ENCODE data around the gene PAPPA2.
"Not testable (repeated sequence)": the region's sequence is repeated elsewhere in the genome, so short reads cannot be mapped to it uniquely, and the experiment has no call there.

Gene PAPPA2

DNA sequence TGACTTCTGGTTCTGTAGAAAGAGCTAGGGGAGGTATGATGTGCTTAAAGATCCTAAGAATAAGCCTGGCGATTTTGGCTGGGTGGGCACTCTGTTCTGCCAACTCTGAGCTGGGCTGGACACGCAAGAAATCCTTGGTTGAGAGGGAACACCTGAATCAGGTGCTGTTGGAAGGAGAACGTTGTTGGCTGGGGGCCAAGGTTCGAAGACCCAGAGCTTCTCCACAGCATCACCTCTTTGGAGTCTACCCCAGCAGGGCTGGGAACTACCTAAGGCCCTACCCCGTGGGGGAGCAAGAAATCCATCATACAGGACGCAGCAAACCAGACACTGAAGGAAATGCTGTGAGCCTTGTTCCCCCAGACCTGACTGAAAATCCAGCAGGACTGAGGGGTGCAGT is 93.3 kb downstream of the PAPPA2 start:
- DNase-seq = no peak

DNA sequence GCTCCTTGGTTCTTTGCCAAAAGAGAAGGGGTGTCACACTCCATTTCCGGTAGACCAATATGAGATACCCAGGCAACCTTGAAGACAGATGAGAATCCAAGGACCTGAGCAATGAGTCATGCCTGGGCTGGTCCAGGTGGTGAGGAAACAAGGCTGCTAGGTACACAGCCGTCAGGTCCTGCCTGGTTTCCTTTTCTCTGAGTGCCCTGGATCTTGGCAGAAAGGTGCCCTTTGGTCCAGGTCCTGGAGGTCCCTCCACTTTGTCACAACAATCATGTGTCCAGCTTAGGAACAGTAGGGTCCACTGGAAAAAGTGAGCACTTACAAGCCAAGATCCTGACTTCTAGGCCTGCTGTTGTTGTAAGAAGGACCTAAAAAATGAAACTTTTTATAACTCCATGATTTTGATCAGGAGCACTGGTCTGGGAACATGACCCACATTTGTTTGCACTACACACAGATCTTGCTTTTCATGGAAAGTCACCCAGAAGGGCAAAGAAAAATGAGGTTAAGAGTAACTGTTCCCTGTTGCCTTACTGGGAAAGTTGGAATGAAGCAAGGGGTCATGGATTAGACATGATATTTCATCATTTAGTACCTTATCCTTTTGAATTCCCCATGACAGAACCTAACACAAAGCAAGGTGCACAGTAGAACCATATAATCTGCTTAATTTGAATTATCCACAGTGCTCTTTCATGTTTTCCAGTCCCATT is 94.7 kb downstream of the PAPPA2 start:
- no peak for DNase-seq

DNA sequence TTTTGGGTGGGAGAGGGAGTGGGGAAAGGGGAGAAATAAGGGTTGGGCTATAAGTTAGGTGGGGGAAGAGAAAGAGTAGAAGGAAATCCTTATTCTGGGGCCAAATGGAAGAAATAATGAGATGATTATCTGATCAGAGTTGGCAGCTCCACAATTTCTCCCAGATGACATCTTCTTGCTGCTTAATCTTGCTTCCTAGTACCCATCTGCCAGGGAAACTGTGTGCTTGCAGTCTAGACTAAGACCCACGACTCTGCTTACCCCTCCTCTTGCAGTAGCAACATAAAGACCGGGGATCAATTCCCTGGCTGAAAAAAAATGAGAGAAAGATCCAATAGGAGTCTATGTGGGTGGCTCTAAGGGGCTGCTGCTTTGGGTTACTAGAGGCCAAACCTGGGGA is 95.6 kb downstream of the PAPPA2 start:
- no peak for DNase-seq

DNA sequence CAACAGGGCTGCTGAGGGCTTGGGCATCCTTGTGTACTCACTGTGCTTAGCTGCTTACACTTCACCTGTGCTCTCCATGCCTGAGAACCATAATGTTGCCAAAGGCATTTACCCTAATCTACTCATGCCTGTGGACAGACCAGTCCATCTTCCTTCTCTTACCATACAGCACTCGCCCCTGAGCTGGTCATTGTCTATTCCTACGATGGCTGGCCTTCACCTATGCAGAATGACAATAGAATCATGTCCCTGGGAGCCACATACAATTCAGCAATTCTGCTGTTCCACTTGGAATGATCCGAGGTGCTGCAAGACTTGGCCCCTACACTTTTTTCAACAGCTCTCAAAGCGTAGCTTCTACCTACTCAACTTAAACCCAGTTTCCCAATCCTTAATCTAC is 96.5 kb downstream of the PAPPA2 start:
- DNase-seq = no peak

DNA sequence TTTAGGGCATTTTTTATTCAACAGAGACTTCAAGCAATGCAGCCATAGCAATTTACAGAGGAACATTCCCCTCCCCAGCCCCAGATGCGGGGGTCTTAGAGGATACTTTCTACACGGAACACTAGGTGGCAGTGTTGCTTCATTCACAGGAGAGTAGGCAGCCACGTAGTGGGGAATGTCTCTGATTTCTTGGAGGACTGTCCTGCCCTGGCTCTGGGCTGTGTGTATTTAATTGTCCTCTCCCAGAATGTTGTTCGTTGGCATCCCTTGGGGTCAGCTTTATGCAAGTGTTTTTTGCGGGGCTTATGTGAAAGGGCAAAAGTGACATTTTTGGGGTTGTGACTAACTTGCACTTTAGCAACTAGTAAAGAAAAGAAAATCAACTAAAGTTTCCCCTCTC is 96.9 kb downstream of the PAPPA2 start:
- DNase-seq = peak; percentile 75

DNA sequence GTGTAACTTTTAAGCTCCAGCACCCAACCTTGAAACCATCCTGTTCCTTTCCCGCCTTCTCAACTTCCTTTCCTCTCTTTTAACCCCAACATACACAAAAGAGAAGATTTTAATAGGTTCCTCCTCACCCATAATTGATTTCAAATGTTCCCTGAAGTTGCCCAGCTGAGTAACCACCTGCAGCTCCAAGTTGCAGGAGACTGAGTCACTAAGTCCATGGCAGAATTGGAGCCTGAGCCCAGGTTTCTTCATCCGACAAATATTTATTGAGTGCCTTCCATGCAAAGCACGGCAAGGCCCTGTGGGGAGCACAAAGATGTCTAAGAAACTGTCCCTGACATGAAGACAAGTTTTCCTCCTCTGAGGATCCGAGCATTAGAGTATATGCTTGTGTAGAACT is 97.7 kb downstream of the PAPPA2 start:
- DNase-seq = no peak

DNA sequence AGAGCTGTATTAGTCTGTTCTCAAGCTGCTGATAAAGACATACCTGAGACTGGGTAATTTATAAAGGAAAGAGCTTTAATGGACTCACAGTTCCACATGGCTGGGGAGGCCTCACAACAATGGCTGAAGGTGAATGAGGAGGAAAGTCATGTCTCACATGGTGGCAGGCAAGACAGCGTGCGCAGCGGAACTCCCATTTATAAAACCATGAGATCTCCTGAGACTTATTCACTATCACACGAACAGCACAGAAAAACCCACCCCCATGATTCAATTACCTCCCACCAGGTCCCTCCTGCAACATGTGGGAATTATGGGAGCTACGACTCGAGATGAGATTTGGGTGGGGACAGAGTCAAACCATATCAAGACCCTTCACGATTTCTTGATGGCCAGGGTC is 98.8 kb downstream of the PAPPA2 start:
- DNase-seq = not testable (repeated sequence)

DNA sequence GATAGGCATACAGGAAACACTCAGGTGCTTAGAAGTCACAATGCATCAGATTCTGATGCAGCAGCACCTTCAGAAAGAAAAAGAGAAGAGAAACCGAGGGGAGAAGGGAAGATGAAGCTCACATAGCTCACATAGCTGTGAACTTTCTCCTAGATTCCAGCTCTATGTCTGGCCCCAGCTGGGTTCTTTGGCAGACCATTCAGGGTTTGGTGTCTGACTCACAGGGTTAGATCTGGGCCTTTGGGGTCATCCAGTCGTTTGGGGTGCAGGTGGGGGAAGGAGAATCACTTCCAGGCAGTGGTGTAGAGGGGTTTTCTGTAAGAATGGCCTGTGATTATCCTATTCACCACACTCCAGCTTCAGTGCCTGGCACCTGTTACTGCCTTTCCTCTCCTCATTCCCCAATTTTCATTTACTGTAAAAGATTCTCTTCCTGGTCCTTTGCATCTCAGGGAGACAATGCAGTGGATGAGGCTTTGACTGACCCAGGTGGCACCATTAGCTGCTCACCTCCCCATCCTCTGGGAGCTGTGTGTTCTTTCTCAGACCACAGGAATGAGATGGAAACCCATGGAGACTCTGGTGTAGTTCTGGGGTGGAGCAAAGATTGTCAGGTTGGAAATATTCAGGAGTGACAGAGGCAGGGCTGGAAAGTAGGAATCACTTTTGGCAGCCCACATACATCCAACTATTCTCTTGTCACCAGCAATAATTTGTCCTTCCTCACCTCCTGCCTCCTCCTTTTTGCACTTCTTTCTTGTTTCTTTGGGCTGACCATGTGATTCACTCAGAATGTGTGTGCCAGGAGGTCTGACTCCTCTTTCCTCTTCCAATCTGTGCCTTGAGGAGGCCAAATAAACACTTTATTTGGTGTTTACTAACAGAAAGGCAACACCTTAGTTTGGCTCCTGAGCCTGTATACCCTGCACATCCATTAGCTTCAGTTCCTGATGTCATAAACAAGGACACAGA is 103.3 kb downstream of the PAPPA2 start:
- no peak for DNase-seq

DNA sequence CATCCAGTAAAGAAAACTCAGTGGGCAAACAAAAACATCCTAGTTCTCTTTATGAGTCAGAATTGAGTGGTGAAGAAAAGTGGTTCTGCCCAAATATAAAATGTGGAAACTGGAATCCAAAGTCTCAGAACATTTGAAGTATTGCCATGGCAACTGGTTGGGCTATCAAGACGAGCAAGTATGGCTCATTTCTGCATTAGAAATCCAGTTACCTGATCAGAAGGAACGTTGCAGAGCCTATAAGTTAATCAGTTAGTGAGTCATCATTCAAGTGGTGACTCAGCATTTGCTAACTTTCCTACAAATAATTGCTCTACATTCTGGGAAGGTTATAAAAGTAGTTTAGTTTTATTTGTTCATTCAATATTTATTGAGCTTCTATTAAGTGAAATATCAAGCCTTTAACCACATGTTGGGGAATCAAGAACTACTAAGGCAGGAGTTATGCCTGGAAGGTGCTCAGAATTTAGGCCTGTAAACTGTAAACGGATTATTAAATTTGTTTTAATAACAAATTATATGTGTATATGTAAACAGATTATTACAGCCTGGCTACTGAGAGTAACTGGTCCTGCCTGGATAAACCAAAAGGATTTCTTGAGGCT is 104.3 kb downstream of the PAPPA2 start:
- DNase-seq = no peak

DNA sequence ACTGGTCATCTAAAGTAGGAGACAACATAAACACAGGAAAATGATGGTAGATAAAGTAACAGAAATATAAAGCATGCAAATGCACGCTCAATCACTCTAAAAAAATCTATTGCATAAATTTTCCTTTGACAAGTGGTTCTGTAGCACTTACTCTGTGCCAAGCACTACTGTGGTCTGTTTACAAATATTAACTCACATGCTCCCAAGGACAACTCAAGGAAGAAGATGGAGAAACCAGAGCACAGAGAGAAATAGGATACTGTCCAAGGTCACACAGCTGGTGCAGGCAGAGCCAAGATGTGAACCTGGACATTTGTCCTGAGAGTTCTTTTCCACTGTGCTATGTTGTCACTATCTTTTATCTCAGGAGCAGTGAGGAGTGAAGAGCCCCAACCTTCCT is 105.2 kb downstream of the PAPPA2 start:
- DNase-seq = no peak

DNA sequence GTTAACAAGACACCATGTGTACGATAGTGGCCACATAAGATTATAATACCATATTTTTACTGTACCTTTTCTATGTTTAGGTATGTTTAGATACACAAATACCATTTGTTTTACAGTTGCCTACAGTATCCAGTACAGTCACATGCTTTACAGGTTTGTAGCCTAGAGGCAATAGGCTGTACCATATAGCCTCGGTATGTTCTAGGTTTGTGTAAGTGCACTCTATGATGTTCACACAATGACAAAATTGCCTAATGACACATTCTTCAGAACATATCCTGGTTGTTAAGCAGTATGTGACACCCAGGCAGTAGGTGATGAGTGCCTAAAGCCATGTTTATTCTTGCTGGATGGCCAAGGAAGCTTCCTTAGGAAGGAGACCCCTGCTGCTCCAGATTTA is 111.8 kb downstream of the PAPPA2 start:
- no peak for DNase-seq

DNA sequence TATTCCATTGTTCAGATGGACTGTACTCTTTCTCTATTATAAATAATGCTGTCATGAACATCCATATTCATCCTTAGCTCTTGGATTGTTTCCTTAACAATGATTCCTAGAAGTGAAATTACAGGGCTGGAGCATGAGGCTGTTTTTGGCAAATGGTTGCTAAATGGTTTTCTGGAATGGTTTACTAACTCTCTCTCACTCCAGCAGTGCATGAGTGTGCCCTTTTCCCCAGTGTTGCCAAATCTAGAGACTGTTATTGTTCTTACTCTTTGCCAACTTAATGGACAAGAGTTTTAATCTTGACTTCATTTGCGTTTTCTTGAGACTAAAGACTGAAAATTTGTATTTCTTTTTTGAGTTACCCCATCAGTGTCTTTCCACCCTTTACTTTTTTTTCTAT is 113.0 kb downstream of the PAPPA2 start:
- no peak for DNase-seq

DNA sequence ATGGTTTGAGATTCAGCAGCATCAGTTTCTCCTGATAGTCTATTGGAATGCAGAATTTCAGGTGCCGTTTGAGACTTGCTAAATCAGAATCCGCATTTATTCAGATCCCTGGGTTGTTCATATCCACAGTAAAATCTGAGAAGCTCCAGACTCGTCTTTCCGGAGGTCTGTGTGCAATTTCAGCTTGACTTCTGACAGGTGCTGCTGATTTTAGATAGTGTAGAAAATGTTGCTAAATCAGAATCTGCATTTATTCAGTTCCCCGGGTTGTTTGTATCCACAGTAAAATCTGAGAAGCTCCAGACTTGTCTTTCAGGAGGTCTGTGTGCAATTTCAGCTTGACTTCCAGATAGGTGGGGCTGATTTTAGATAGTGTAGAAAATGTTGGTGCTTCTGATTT is 113.7 kb downstream of the PAPPA2 start:
- DNase-seq = no peak

DNA sequence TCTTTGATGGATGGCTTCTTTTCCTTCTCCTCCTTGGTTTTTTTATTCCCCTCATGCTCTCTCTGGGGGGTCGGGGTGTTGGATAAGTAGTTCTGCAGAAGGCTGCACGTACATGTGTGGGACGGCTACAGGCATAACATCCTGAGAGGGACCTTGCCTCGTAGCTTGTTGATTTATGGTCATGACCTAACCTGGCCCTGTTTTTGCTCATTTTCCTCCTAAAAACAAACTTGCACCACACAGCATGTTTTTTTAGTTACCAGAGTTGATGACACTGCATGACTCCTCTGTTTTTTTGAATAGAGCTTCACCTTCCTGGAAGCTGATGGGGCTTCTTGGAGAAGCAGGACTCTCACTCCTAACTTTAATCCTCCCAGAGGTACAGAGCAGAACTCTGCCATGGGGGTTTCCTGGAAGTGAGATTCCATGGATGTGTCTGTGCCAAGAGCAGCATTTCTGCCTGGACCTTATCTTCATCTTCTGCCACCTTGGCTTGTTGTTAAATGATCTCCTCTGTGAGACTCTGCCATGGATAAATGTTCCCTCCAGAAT is 114.7 kb downstream of the PAPPA2 start:
- no peak for DNase-seq

DNA sequence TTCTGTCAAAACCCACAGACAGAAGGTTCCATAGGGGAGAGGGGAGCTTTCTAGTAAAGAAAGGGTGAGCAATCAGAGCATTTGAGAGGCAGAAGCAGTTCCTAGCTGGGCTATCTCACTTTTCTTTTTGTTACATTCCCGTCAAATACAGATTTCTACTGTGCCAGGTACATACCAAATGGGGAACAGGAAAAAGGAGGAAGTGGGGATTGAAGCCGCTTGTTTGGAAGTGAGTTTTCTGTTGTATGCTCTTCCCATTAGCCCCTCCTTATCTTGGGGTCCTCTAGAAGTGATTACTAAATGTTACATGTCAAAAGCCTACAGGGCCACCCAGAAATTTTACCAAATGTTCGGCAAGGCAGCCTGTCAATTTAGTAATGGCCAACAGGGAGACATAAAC is 116.1 kb downstream of the PAPPA2 start:
- no peak for DNase-seq

DNA sequence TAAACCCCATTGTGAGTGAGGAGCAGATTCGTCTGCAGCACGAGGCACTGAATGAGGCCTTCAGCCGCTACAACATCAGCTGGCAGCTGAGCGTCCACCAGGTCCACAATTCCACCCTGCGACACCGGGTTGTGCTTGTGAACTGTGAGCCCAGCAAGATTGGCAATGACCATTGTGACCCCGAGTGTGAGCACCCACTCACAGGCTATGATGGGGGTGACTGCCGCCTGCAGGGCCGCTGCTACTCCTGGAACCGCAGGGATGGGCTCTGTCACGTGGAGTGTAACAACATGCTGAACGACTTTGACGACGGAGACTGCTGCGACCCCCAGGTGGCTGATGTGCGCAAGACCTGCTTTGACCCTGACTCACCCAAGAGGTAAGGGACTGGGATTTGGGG is 132.2 kb downstream of the PAPPA2 start:
- no peak for DNase-seq

DNA sequence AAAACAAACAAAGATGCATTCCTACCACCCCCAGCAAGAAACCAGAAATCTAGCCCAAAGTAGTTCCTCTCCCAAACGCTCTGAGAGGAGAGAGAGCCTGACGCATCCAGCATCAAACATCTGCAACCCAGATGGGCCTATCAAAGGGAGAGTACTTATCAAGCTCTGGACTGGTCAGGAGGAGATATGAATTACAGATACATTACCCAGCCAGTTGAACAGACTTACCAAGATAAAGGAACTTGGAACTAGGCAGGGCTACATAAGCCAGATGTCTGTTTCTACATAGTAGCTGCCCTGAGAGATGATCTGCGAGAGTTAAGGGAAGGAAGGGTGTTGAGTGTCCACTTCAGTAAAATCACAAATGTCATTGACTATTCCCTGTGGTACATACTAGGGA is 138.4 kb downstream of the PAPPA2 start:
- DNase-seq = no peak

DNA sequence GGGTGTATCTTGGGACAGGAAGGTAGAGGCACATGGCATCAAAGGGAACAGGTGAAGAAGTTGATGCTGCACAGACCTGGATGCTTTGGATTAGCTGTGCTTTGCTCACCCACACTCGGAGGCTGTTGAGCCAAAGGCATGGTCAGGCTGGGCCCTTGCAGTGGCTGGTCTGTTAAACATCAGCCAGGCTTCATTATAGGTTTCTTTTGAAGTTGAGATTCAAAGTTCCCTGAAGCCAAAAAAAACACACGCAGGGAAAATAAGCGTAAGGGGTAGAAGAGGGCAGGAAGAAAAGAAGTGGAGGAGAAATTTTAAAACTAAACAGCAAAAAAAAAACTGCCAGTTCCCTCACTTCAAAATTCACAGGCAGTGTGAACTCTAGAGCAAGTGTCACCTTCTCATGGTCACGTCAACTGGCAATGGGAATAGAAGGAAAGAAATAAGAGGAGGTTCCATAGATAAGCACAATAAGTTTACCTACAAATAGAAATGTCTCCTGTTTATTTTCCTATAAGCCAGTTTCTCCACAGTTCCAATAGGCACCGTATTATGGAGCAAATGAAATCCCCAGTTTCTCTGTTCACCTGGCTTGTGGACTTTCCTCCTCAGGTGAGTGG is 139.5 kb downstream of the PAPPA2 start:
- DNase-seq = no peak

DNA sequence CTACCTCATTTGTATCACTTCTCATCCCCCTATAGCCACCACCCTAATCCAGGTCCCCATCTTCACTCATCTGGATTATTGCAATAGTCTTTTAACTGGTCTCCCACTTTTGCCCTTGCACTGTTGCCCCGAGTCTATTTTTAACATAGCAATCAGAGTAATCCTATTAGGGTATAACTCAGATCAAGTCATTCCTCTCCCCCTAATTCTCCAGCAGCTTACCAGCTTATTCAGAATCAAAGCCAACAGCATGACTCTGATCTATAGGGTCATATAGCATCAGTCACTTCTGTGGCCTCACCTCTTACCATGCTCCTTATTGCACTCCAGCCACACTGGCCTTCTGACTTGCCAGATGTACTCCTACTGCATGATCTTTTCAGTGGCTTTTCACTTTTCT is 140.7 kb downstream of the PAPPA2 start:
- DNase-seq = no peak

DNA sequence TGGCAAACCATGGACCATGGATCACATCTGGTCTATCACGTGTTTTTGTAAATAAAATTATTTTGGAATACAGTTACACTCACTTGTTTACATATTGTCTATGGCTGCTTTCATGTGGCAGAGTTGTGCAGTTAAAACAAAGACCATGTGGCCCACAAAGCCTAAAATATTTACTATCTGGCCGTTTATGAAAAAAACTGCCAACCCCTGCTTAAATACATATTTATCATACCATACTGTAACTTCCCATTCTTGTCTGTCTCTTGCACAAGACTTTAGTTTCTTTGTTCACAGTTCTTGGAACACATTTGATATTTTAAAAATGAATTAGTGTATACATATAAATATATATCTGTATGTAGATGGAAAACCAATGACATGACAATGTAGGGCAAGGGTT is 141.5 kb downstream of the PAPPA2 start:
- DNase-seq = no peak

DNA sequence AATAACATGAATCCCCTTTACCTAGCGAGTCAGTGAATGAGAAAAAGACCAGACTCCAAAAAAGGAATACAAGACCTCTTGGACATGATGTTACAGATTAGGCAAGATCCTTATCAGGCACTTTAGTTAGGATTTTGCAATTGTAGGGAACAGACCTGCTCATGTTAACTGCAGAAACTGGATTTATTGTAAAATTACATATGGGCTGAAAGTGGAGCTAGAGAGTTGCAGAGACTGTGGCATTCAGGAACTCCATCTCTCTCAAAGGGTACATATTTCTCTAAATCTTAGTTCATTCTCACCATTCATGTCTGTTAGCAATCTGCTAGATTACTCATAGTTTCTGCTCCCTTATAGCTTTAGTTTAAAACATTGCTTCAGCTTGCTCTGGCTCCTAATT is 142.2 kb downstream of the PAPPA2 start:
- DNase-seq = no peak

DNA sequence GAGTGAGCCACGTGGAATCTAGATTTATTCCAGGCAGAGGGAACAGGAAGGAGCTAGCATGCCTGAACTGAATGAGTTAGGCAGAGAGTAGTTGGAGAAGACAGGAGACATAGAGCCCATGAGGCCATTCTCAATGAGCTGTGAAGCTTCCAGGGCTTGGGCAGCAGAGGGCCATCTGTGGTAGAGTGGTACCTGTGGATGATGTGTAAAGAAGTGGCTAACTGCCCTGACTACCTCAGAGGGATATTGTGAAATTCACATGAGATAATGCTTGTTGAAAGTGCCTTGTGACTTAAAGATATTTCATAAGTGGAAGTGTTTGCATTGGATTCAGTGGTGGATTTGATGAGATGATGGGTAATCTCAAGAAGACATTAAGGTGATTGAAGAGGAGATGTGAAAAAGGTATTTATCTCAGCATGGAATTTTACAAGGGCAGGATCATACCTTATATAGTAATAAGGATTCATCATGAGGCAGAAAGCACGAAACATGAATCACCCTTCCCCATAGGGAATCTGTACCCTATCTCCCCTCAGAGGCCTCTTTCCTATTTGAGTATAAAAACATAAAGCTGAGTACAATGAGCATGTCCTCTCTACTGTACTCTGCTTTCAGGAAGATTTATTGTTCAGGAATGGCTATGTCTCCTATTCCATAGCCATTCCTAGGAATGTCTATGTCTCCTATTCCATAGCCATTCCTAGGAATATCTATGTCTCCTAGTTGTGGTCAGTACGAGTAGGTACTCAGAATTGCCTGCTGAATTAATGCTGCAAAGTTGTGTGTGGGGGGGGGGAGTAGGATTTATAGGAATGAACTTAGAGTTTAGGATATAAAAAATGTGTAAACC is 146.8 kb downstream of the PAPPA2 start:
- DNase-seq = no peak
